ENCODE data around the gene CDPF1. TPM values are rescaled to one million over a fixed set of nuclear protein-coding genes. Genes with fewer than 3 reads are reported as not detected.
A peak's percentile ranks its signal among the peaks of the same experiment; 100 is the strongest.

CDPF1 gene
- total and polyA plus RNA-seq, 2 of the 4 experiments (the other 2 are of a cell fraction) = 11.5 to 14.5 TPM

- H3K14ac ChIP-seq (replicated peaks; ENCODE audit: low read depth, low read length) = peak overlapping the region; percentile 77; the same call in 1 of the 2 replicates
- H4K20me1 ChIP-seq (ENCODE audit: insufficient read depth, low read length) = no peaks in the 10 kb centered on the region
- WGBS, 2 experiments (ENCODE audit: extremely low coverage in 2 of 2, insufficient read length in 1 of 2) = 39% methylated on average over 2 of the region's 4 CpGs; no CpG with 5 or more reads in 1 of the 2 experiments
- peak overlapping the region; percentile 62; the same call in 1 of the 2 replicates for H3K9ac ChIP-seq (ENCODE audit: low read depth, low read length)
- peaks cover 11% of the 10 kb centered on the region for H3K4me1 ChIP-seq (ENCODE audit: control insufficient read depth, insufficient read depth, low read length)
- no peaks in the 10 kb centered on the region for H3K9me3 ChIP-seq (ENCODE audit: control insufficient read depth, insufficient read depth, low read length)
- H3K36me3 ChIP-seq (ENCODE audit: control insufficient read depth, insufficient read depth, low read length) = peaks cover 26% of the 10 kb centered on the region; the same call in 1 of the 2 replicates
- ChIA-PET CTCF (no interaction called here), POLR2A (ENCODE audit: unreplicated experiment) (no interaction called here)
- H4K5ac ChIP-seq (ENCODE audit: low read depth, low read length) = peak overlapping the region; percentile 51
- peak overlapping the region; percentile 76 to 99 for H4K8ac ChIP-seq (ENCODE audit: low read depth in 2 of 2, low read length in 2 of 2)
- DNase-seq = no peak
- H3K23ac ChIP-seq (ENCODE audit: low read depth, low read length) = peak overlapping the region; percentile 58
- no peaks in the 10 kb centered on the region for H3K27me3 ChIP-seq (ENCODE audit: control insufficient read depth, insufficient read depth, low read length)
- peak overlapping the region; percentile 66; the same call in 1 of the 2 replicates for H3K4me2 ChIP-seq (ENCODE audit: low read depth, low read length)
- H2BK5ac ChIP-seq (ENCODE audit: low read depth, low read length, poor library complexity, severe bottlenecking) = no peak overlapping the region
- H2AFZ ChIP-seq (replicated peaks; ENCODE audit: low read length, poor library complexity) = peak overlapping the region; percentile 94
- H2AK5ac ChIP-seq (ENCODE audit: low read depth, low read length) = peak overlapping the region; percentile 91
- peaks cover 8 to 36% of the 10 kb centered on the region in 2 experiments; a peak in 3 of 4 replicates for H3K79me1 ChIP-seq (ENCODE audit: low read depth in 1 of 2, low read length in 2 of 2)
- peak overlapping the region; percentile 87 for H4K91ac ChIP-seq (ENCODE audit: insufficient read depth, low read depth, low read length)
- dilution Hi-C loops (cut with HindIII; ENCODE audit: low sequenced_read_pairs, unreplicated experiment) (no loop called here), in situ Hi-C loops (cut with MboI; ENCODE audit: low sequenced_read_pairs) (loop anchor here (5.0 kb wide), 1 partner anchor 173 kb away; no protein-coding TSS in a partner anchor), intact Hi-C loops (cut with micrococcal nuclease) (loop anchor here (5.0 kb wide), 1 partner anchor 173 kb away; no protein-coding TSS in a partner anchor)
- H3K4ac ChIP-seq (ENCODE audit: low read depth, low read length) = peak overlapping the region; percentile 80
- no peak for ATAC-seq (ENCODE audit: low read depth)
- H3K27ac ChIP-seq (ENCODE audit: insufficient read depth, low read length) = peak overlapping the region; percentile 71; the same call in 1 of the 2 replicates
- H3K4me3 ChIP-seq (ENCODE audit: insufficient read depth, low read depth, low read length) = no peak overlapping the region
- H3K18ac ChIP-seq (ENCODE audit: low read depth, low read length) = no peak overlapping the region
- no peak overlapping the region for H2BK15ac ChIP-seq (ENCODE audit: low read depth, low read length)
- no TSS peak for BruUV-seq (replicated peaks)
- peaks cover 26% of the 10 kb centered on the region for H3K9me1 ChIP-seq (ENCODE audit: insufficient read depth, low read length)
- H3K56ac ChIP-seq (ENCODE audit: extremely low read depth, insufficient read depth, low read length) = no peak overlapping the region
- H2BK20ac ChIP-seq (ENCODE audit: low read depth, low read length) = 0 out of 2 replicates have a peak overlapping the region, but pooled peaks have one; percentile 20
- peak overlapping the region; percentile 90 for H2AK9ac ChIP-seq (replicated peaks; ENCODE audit: low read depth, low read length, poor library complexity)
- H2BK120ac ChIP-seq (ENCODE audit: low read depth, low read length) = no peak overlapping the region; the same call in 1 of the 2 replicates
- TF ChIP-seq ELK1 (IDR thresholded peaks at IDR 0.05; ENCODE audit: borderline replicate concordance, low read depth, low read length) = no peak
- no peak for TF ChIP-seq CEBPB (IDR thresholded peaks at IDR 0.05; ENCODE audit: low read depth, low read length)
- TF ChIP-seq MXI1 (IDR thresholded peaks at IDR 0.05; ENCODE audit: borderline replicate concordance, low read depth, low read length) = no peak
- TF ChIP-seq MAFK (IDR thresholded peaks at IDR 0.05; ENCODE audit: low read depth, low read length) = no peak
- TF ChIP-seq CTCF (conservative IDR thresholded peaks at IDR 0.05; ENCODE audit: low read depth, low read length) = no peak
- TF ChIP-seq RAD21 (IDR thresholded peaks at IDR 0.05; ENCODE audit: low read length) = no peak
- no peak for TF ChIP-seq SMC3 (IDR thresholded peaks at IDR 0.05; ENCODE audit: low read depth, low read length)
- no peak for TF ChIP-seq RCOR1 (IDR thresholded peaks at IDR 0.05; ENCODE audit: insufficient replicate concordance, low read length)
- TF ChIP-seq BHLHE40 (IDR thresholded peaks at IDR 0.05; ENCODE audit: low read depth, low read length) = no peak
- no peak for TF ChIP-seq MAZ (IDR thresholded peaks at IDR 0.05; ENCODE audit: borderline replicate concordance, low read depth, low read length)
- no peak for TF ChIP-seq RFX5 (IDR thresholded peaks at IDR 0.05; ENCODE audit: low read depth, low read length)
- no peak for TF ChIP-seq USF2 (IDR thresholded peaks at IDR 0.05; ENCODE audit: low read depth, low read length)
- no peak for TF ChIP-seq POLR2A (IDR thresholded peaks at IDR 0.05; ENCODE audit: low read depth, low read length)
- no peak for TF ChIP-seq FOS (IDR thresholded peaks at IDR 0.05; ENCODE audit: low read depth, low read length)
Observed at GRCh38 chr22:46295277-46295971, 45.3 kb upstream of the CDPF1 start.
